Left lung (tissue), 10 donors: Measurements from ENCODE around the gene MAP2K2. TPM values are rescaled to one million over a fixed set of nuclear protein-coding genes. Genes with fewer than 3 reads are reported as not detected.

ENCODE experiments used
- ATAC-seq: fragments of 200-7000 bp; cut with Tn5 transposase; one replicate; pipeline ENCODE4 v1.9.1; 2020; ENCODE audit warnings: moderate library complexity
- DNase-seq, 4 donors: peaks; one replicate each; pipeline ENCODE4 v3.0.0-alpha.2; 2013 to 2020
- H3K27ac ChIP-seq, 2 donors: fragments of 200-600 bp; sonication (generic) in 1 of 2; one replicate each; pipeline versions ENCODE4 v1.5.0 to v1.8.0; 2020 to 2021
- H3K27me3 ChIP-seq, 2 donors: fragments of 200-600 bp; sonication (generic) in 1 of 2; one replicate each; pipeline versions ENCODE4 v1.5.0 to v1.8.0; 2020 to 2021
- H3K36me3 ChIP-seq, 2 donors: fragments of 200-600 bp; sonication (generic) in 1 of 2; one replicate each; pipeline versions ENCODE4 v1.5.0 to v1.8.0; 2020 to 2021
- H3K4me1 ChIP-seq, 2 donors: fragments of 200-600 bp; one replicate each; pipeline ENCODE4 v1.8.0; 2021
- H3K4me3 ChIP-seq, 2 donors: fragments of 200-600 bp; sonication (generic) in 1 of 2; one replicate each; pipeline versions ENCODE4 v1.5.0 to v1.8.0; 2020 to 2021; ENCODE audit warnings: mild to moderate bottlenecking in 1 of 2
- H3K9me3 ChIP-seq, 2 donors: fragments of 200-600 bp; sonication (generic) in 1 of 2; one replicate each; pipeline versions ENCODE4 v1.5.0 to v1.8.0; 2020 to 2021
- CTCF ChIP-seq, 2 donors: fragments of 200-600 bp; sonication (generic) in 1 of 2; IDR thresholded peaks; one replicate each; pipeline versions ENCODE4 v1.5.0 to v1.8.0; 2021; ENCODE audit warnings: antibody characterized with exemption in 2 of 2
- intact Hi-C, 2 donors: fragments of 100-400 bp; cut with DNase I; formaldehyde crosslinking; loops; one replicate each; pipeline versions ENCODE4 v1.11.2 to v1.14.2; 2022
- polyA plus RNA-seq, 6 donors: library from polyadenylated mRNA; unstranded; fragments of 120-200 nt; gene quantifications; one replicate each; pipeline ENCODE4 v1.2.1, GENCODE V29; 2013; ENCODE audit not compliant: insufficient read length in 6 of 6
- total RNA-seq, 2 donors: library from RNA; stranded (reverse); fragmentation: NEBNext Ultra II Directional; extraction: Animal tissue kit (Norgen Biotek cat#: 25700); gene quantifications; one replicate each; pipeline ENCODE4 v1.2.1, GENCODE V29; 2021
- donor health status: DM: no; HTN: yes; CAD: no.
- donor health status: DM: no; HTN: no; CAD: no.

The MAP2K2 gene
- total and polyA plus RNA-seq, 8 donors, result 97.2 to 143 (median 117) TPM

- peak in 2 of 4 donors; percentile 70 to 83 for DNase-seq
- Histone ChIP-seq H3K27ac (peak overlapping the region; percentile 20 to 26), H3K36me3 (peaks cover 0 to 65% of the 10 kb centered on the region in 2 donors), H3K9me3 (no peaks in the 10 kb centered on the region), H3K4me3 (no peak overlapping the region), H3K27me3 (no peaks in the 10 kb centered on the region), H3K4me1 (peaks cover 0 to 20% of the 10 kb centered on the region in 2 donors)
- ATAC-seq, result peak; percentile 87
- intact Hi-C loops, result no loop called here
- TF ChIP-seq CTCF (IDR thresholded peaks at IDR 0.05), result no peak
Observed at GRCh38 chr19:4042731-4043082, 81.2 kb downstream of the MAP2K2 start.

- Histone ChIP-seq H3K27ac (peak overlapping the region; percentile 20 to 26), H3K4me1 (peaks cover 0 to 20% of the 10 kb centered on the region in 2 donors), H3K36me3 (peaks cover 0 to 65% of the 10 kb centered on the region in 2 donors), H3K4me3 (no peak overlapping the region), H3K9me3 (no peaks in the 10 kb centered on the region), H3K27me3 (no peaks in the 10 kb centered on the region)
- ATAC-seq (peak; percentile 38), DNase-seq (no peak)
- TF ChIP-seq CTCF (IDR thresholded peaks at IDR 0.05), result no peak
- intact Hi-C loops, result no loop called here
Observed at GRCh38 chr19:4042064-4042730, 81.7 kb downstream of the MAP2K2 start.

Other genes with a start within 250 kb of the MAP2K2 start
- not detected for gene ATCAY, start 243.4 kb downstream of the MAP2K2 start, total RNA-seq
- under 1 TPM; 0.14 to 0.34 (median 0.16) TPM for gene ATCAY, start 243.4 kb downstream of the MAP2K2 start, polyA plus RNA-seq
- under 1 TPM; 0.32 to 0.50 TPM for gene NMRK2, start 191.1 kb downstream of the MAP2K2 start, total RNA-seq
- not detected for gene NMRK2, start 191.1 kb downstream of the MAP2K2 start, polyA plus RNA-seq
- gene DAPK3, start 153.0 kb downstream of the MAP2K2 start, total RNA-seq, result 10 to 100 TPM; 62.1 to 70.7 TPM
- gene DAPK3, start 153.0 kb downstream of the MAP2K2 start, polyA plus RNA-seq, result 10 to 100 TPM; 35.6 to 48.4 (median 42.2) TPM
- gene EEF2, start 138.7 kb downstream of the MAP2K2 start, total RNA-seq, result 1,000 to 10,000 TPM; 1,865 to 2,064 TPM
- gene EEF2, start 138.7 kb downstream of the MAP2K2 start, polyA plus RNA-seq, result 1,000 to 10,000 TPM; 1,467 to 1,883 (median 1,686) TPM
- 10 to 100 TPM; 24.3 to 26.9 TPM for gene PIAS4, start 116.4 kb downstream of the MAP2K2 start, total RNA-seq
- gene PIAS4, start 116.4 kb downstream of the MAP2K2 start, polyA plus RNA-seq, result 10 to 100 TPM; 20.9 to 29.9 (median 23.0) TPM
- gene ZBTB7A, start 57.2 kb downstream of the MAP2K2 start, total RNA-seq, result 10 to 100 TPM; 38.8 to 49.5 TPM
- 10 to 100 TPM in 3 of 6 donors, 1 to 10 TPM in 3; 7.1 to 14.3 (median 10.5) TPM for gene ZBTB7A, start 57.2 kb downstream of the MAP2K2 start, polyA plus RNA-seq
- not detected for gene CREB3L3, start 29.5 kb upstream of the MAP2K2 start, total RNA-seq
- not detected for gene CREB3L3, start 29.5 kb upstream of the MAP2K2 start, polyA plus RNA-seq
- 10 to 100 TPM; 20.8 to 21.9 TPM for gene SIRT6, start 58.4 kb upstream of the MAP2K2 start, total RNA-seq
- gene SIRT6, start 58.4 kb upstream of the MAP2K2 start, polyA plus RNA-seq, result 10 to 100 TPM; 17.8 to 24.7 (median 19.0) TPM
- 1 to 10 TPM in 1 of 2 donors, under 1 TPM in 1; 0.58 to 2.1 TPM for gene ANKRD24, start 58.6 kb upstream of the MAP2K2 start, total RNA-seq
- 1 to 10 TPM in 5 of 6 donors, under 1 TPM in 1; 0.86 to 2.3 (median 1.3) TPM for gene ANKRD24, start 58.6 kb upstream of the MAP2K2 start, polyA plus RNA-seq
- 1 to 10 TPM; 1.5 to 6.0 TPM for gene EBI3, start 105.4 kb upstream of the MAP2K2 start, total RNA-seq
- under 1 TPM; 0.39 to 0.73 (median 0.56) TPM for gene EBI3, start 105.4 kb upstream of the MAP2K2 start, polyA plus RNA-seq
- gene YJU2, start 123.0 kb upstream of the MAP2K2 start, total RNA-seq, result 10 to 100 TPM; 13.2 to 16.9 TPM
- gene YJU2, start 123.0 kb upstream of the MAP2K2 start, polyA plus RNA-seq, result 10 to 100 TPM; 14.3 to 21.0 (median 18.8) TPM
- gene SHD, start 155.1 kb upstream of the MAP2K2 start, total RNA-seq, result not detected
- gene SHD, start 155.1 kb upstream of the MAP2K2 start, polyA plus RNA-seq, result under 1 TPM in 5 of 6 donors, not detected in 1; 0.21 to 0.28 (median 0.21) TPM
- under 1 TPM; 0.71 to 0.85 TPM for gene TMIGD2, start 178.3 kb upstream of the MAP2K2 start, total RNA-seq
- gene TMIGD2, start 178.3 kb upstream of the MAP2K2 start, polyA plus RNA-seq, result under 1 TPM; 0.22 to 0.56 (median 0.34) TPM
- gene FSD1, start 180.5 kb upstream of the MAP2K2 start, total RNA-seq, result under 1 TPM in 1 of 2 donors, not detected in 1; 0.55 TPM
- 1 to 10 TPM; 1.0 to 1.9 (median 1.5) TPM for gene FSD1, start 180.5 kb upstream of the MAP2K2 start, polyA plus RNA-seq
- 10 to 100 TPM; 14.1 to 28.1 TPM for gene STAP2, start 214.7 kb upstream of the MAP2K2 start, total RNA-seq
- 10 to 100 TPM; 33.3 to 41.5 (median 36.9) TPM for gene STAP2, start 214.7 kb upstream of the MAP2K2 start, polyA plus RNA-seq
- gene MPND, start 219.4 kb upstream of the MAP2K2 start, total RNA-seq, result 10 to 100 TPM; 21.9 to 31.3 TPM
- gene MPND, start 219.4 kb upstream of the MAP2K2 start, polyA plus RNA-seq, result 10 to 100 TPM; 19.9 to 27.3 (median 25.8) TPM